Gastroesophageal sphincter (tissue), 3 donors: Measurements from ENCODE around the gene C13orf42.

Experiments
- POLR2A ChIP-seq, 2 donors: fragments of 450-650 bp; IDR thresholded peaks; one replicate each; pipeline ENCODE4 v1.6.1; 2017; ENCODE audit warnings: antibody characterized with exemption in 2 of 2, mild to moderate bottlenecking in 2 of 2, moderate library complexity in 1 of 2
- TF ChIP-seq, protein P1 (sequence below), 4 experiments: fragments of 200-600 bp in 2 of 4; fragments of 450-650 bp in 2 of 4; sonication (generic) in 1 of 4; IDR thresholded peaks; one replicate each; pipeline ENCODE4 v1.5.1; 2017 to 2019; ENCODE audit warnings: antibody characterized with exemption in 4 of 4, mild to moderate bottlenecking in 2 of 4, moderate library complexity in 2 of 4

DNA sequence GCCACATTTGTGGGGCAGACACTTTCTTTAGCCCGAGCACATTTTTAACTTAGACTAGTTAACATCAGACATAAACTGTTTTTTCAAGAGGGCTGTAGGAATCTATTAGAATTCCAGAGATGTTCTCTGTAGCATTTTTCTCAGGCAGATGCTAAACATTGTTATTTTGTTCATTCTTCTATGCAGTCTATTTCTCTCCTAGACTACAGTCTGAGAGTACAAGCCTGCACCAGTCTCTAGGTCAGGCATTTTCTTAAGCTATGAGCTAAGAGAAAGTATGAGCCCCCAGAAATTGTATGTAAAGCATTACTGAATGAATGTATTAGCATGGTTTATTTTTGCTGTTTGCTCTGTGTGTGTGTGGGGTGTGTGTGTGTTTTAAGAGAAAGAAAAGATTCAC, 923 bp upstream of the C13orf42 start:
- no peak for TF ChIP-seq POLR2A (IDR thresholded peaks at IDR 0.05)
- TF ChIP-seq, protein P1, sequence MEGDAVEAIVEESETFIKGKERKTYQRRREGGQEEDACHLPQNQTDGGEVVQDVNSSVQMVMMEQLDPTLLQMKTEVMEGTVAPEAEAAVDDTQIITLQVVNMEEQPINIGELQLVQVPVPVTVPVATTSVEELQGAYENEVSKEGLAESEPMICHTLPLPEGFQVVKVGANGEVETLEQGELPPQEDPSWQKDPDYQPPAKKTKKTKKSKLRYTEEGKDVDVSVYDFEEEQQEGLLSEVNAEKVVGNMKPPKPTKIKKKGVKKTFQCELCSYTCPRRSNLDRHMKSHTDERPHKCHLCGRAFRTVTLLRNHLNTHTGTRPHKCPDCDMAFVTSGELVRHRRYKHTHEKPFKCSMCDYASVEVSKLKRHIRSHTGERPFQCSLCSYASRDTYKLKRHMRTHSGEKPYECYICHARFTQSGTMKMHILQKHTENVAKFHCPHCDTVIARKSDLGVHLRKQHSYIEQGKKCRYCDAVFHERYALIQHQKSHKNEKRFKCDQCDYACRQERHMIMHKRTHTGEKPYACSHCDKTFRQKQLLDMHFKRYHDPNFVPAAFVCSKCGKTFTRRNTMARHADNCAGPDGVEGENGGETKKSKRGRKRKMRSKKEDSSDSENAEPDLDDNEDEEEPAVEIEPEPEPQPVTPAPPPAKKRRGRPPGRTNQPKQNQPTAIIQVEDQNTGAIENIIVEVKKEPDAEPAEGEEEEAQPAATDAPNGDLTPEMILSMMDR (IDR thresholded peaks at IDR 0.05): no peak
